ENCODE data around the gene TMEM154.

Gene TMEM154

DNA sequence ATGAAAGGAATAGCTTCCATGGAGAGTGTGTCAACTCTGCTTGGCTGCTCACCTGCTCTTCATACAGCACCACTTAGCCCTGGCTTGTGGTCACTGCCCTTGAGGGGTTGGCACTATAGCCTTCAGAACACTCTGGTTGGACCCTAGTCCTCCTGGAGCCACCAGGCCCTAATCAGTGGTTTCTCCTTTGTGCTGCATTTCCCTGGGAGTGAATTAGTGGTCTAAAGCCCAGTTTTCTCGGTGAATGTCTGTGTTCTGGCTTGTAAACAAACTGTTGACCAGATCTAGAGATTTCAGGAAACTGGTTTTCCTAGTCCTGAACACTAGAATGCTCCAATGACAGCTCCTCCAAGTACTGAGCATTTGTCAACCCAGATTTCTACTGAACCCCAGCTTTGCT is 28.6 kb upstream of the TMEM154 start:
- peak; percentile 54 for DNase-seq (ENCODE audit: low read depth)
- TF ChIP-seq, protein P1, sequence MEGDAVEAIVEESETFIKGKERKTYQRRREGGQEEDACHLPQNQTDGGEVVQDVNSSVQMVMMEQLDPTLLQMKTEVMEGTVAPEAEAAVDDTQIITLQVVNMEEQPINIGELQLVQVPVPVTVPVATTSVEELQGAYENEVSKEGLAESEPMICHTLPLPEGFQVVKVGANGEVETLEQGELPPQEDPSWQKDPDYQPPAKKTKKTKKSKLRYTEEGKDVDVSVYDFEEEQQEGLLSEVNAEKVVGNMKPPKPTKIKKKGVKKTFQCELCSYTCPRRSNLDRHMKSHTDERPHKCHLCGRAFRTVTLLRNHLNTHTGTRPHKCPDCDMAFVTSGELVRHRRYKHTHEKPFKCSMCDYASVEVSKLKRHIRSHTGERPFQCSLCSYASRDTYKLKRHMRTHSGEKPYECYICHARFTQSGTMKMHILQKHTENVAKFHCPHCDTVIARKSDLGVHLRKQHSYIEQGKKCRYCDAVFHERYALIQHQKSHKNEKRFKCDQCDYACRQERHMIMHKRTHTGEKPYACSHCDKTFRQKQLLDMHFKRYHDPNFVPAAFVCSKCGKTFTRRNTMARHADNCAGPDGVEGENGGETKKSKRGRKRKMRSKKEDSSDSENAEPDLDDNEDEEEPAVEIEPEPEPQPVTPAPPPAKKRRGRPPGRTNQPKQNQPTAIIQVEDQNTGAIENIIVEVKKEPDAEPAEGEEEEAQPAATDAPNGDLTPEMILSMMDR (IDR thresholded peaks at IDR 0.05; ENCODE audit: control insufficient read depth, extremely low read depth, insufficient read depth): no peak
- peak overlapping the region; percentile 35 for H3K4me3 ChIP-seq (ENCODE audit: low read depth, low read length)

DNA sequence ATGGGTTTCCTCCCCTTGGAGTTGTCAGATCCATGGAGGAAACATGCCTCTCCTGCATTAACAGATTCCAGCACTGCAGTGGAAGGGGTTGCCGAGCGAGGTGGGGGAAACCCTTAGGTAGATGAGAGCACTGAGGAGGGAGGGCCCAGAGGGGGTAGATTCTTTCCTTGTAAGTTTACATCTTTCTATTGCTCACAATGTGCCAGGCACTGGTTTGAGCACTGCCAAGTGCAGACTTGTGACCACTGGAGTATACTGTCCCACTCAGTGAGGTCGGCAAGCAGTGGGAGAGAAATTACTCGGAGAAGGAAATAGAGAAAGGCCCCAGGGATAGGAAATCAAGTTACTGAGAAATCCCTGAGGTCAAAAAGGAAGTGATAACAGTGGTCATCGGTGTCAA is 27.8 kb upstream of the TMEM154 start:
- H3K4me3 ChIP-seq (ENCODE audit: low read depth, low read length): no peak overlapping the region
- TF ChIP-seq, protein P1 (IDR thresholded peaks at IDR 0.05; ENCODE audit: control insufficient read depth, extremely low read depth, insufficient read depth): no peak
- no peak for DNase-seq (ENCODE audit: low read depth)

DNA sequence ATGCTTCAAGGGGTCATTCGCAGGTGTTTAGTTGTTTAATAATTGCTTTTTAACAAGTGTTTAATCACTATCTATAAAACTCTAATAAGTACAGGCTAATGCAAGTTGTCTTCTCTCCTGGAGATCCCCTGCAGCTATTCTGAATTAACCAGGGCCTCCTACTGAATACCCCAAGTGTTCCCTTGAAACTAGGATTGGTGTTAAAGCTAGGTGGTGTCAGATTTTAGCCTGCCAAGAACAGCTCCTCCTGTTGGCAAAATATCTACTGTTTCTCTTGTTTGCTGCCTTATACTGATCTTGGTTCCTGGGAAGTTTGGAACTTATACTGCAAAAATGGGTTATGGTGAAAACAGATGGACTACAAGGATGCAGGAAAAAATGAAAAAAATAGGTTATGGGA is 26.1 kb upstream of the TMEM154 start:
- DNase-seq (ENCODE audit: low read depth): no peak

GRCh38 chr4:152704788-152705187 is 25.0 kb upstream of the TMEM154 start:
- H3K4me3 ChIP-seq (ENCODE audit: low read depth, low read length): no peak overlapping the region
- no peak for DNase-seq (ENCODE audit: low read depth)
- TF ChIP-seq, protein P1 (IDR thresholded peaks at IDR 0.05; ENCODE audit: control insufficient read depth, extremely low read depth, insufficient read depth): no peak

More for the DNA sequence above, 26.1 kb upstream of the TMEM154 start:
- no peak overlapping the region for H3K4me3 ChIP-seq (ENCODE audit: low read depth, low read length)
- TF ChIP-seq, protein P1 (IDR thresholded peaks at IDR 0.05; ENCODE audit: control insufficient read depth, extremely low read depth, insufficient read depth): no peak

DNA sequence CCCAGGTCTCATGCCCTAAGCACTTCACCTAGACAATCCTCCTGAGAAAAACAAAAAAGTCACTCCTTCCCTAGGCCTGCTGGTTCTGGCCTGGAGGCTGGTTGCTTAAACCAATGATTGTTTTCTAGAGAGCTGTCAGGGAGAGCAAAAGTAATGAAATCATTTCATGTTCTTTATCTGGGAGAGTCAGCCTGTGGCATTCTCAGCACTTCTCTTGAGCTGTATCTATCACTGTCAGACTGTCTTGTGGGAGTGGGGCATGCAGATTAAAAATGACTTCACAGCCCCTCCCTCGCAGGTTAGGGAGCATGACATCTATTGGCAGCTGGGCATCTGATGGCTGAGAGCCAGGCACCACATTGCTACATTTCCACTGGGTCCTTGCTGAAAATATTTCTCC is 20.4 kb upstream of the TMEM154 start:
- H3K4me3 ChIP-seq (ENCODE audit: low read depth, low read length): no peak overlapping the region
- DNase-seq (ENCODE audit: low read depth): no peak
- TF ChIP-seq, protein P1 (IDR thresholded peaks at IDR 0.05; ENCODE audit: control insufficient read depth, extremely low read depth, insufficient read depth): no peak

DNA sequence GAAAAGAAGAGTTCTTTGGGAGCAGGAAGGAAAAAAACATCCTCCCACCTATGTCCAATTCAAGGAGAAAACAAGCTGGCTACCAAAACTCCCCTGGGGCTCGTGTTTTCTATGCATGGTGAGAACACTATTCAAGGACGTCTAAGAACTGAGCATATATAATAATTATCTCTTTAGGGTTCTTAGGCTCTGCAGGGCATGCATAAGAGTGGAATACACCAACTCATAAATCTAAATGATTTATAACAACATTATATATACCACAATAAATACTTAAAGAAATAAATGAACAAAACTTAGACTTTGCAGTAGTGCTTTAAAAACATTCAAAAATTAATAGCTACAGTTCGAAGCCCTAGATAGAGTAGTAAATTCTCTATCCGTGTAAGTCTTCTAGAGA is 19.5 kb upstream of the TMEM154 start:
- TF ChIP-seq, protein P1 (IDR thresholded peaks at IDR 0.05; ENCODE audit: control insufficient read depth, extremely low read depth, insufficient read depth): no peak
- no peak for DNase-seq (ENCODE audit: low read depth)
- H3K4me3 ChIP-seq (ENCODE audit: low read depth, low read length): no peak overlapping the region

- no peak for DNase-seq (ENCODE audit: low read depth)
- no peak overlapping the region for H3K4me3 ChIP-seq (ENCODE audit: low read depth, low read length)
- TF ChIP-seq, protein P1 (IDR thresholded peaks at IDR 0.05; ENCODE audit: control insufficient read depth, extremely low read depth, insufficient read depth): no peak
These were observed 18.3 kb upstream of the TMEM154 start for GRCh38 chr4:152698089-152698499.

All from LNCaP clone FGC (cell line).